HG03575 (cell line): ENCODE data around the gene POLE4.

Source experiments
- ATAC-seq: cut with Tn5 transposase; IDR thresholded peaks from one replicate; pipeline ENCODE4 v1.9.1; 2021; ENCODE audit not compliant: unreplicated experiment, insufficient number of reproducible peaks, low FRiP score; ENCODE audit errors: extremely low read depth

POLE4 gene

DNA sequence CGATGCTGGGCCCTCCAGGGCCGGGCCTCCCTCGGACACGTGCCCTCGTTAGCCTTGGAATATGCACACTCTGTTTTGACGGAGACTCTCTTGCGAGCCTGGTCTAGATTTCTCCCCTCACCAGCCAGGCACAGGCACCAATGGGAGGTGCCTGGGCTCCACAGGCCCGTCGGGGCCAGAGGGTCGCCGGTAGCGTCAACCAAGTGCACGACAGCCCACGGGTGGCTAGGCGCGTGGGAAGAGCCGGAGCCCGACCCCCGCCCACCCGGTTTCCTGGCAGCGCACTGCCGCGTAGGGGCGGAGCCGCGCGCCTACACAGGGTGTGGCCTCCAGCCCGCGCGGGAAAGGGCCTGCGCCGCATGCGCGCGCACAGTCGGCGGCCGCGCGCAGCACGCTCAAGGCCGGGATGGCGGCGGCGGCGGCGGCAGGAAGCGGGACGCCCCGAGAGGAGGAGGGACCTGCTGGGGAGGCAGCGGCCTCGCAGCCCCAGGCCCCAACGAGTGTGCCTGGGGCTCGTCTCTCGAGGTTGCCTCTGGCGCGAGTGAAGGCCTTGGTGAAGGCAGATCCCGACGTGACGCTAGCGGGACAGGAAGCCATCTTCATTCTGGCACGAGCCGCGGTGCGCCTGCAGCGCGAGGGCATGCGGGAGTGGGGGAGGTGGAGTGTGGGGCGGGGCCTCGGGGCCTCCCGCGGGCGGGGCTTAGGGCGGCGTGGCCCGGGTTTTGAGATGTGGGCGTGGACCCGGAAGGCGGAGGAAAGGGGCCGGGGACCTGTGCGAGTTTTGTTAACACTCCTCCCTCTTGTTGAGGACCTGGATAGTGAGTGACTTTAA is at the start of gene POLE4:
TSS of gene POLE4 (plus strand) at position 370 of the 832 bp plus-strand sequence. CDS start at position 407, 37 bp downstream.
- ATAC-seq: peak; percentile 65

DNA sequence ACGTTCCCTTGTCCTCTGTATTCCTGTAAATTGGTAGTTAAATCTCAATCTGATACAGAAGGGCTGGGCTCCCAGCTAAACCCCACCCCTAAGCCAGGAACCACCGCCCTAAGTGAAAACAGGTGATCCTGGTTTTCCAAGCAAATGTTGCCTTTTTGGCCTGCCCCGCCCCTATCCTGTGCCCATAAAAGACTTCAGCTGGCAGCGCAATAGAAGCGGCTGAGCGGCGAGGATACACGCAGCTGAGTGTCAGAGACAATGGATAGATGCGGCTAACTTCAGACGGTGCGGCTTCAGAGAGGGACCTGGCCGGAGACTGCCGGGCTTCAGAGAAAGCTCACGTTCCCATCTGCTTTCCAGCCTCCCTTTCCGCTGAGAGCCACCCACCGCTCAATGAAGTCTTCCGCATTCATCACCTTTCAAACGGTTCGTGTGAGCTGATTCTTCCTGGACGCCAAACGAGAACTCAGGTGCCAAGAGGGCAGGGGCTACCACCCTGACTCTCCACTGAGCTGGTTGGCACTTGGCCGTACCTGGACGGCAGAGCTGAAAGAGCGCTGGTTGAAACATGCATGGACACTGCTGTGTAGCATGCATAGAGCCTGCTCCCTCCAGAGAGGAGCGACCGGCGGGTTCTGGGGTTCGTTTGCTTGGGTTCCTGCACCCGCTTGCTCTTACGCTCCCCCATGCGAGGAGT is 49.5 kb upstream of the POLE4 start:
- ATAC-seq: no peak

DNA sequence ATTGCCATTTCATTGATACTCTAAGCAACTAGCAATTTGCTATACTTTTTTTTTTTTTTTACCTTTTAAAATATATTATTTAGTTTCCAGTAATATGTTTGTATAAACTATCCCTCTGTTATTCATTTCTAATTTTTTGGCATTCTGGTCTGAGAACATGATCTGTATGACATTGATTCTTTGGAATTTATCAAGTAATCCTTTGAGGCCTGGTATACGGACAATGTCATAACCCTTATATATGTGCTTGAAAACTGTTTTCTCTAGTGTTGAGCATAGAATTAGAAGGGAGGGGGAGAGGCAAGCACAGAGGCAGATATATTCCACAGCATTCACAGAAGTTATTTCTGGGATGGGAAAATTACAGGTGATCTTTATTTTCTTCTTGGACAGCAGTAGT is 48.2 kb upstream of the POLE4 start:
- ATAC-seq: no peak

DNA sequence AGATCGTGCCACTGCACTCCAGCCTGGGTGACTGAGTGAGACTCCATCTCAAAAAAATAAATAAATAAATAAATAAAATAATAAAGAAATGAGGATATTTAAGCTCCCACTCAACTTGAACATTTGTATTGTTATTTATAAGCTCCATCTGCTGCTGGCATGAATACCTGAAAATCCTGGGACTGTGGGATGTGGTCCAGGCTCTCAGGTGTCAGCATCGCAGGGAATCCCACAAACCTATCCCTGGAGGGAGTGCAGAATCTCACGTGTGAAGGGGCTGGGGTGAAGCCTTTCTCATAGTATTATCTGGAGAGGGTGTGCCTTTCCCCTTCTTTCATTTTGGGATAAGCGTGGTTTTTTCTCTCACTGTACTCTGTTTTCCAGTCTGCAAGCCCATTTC is 47.4 kb upstream of the POLE4 start:
- no peak for ATAC-seq

- no peak for ATAC-seq
Observed at GRCh38 chr2:74915743-74916142, 42.7 kb upstream of the POLE4 start.

DNA sequence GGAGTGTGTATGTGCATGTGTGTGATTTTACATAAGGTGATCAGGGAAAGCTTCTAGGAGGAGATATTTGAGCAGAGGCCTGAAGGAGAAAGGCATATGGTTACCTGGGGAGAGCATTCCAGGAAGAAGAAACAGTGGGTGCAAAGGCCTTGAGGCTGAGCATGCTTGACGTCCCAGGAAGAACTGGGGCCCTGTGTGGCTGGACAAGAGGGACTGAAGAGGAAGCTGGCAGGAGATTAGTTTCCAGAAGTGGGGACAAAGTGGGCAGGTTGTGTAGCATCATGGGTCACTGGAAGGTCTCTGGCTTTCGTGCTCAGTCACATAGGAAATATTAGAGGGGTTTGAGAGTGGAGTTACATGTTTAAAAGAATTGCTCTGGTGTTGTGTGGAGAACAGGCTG is 42.0 kb upstream of the POLE4 start:
- no peak for ATAC-seq

- ATAC-seq: no peak
Observed at GRCh38 chr2:74917702-74918619, 40.5 kb upstream of the POLE4 start.

GRCh38 chr2:74919827-74920226 is 38.6 kb upstream of the POLE4 start:
- ATAC-seq: no peak

- no peak for ATAC-seq
Observed at GRCh38 chr2:74921236-74921736, 37.2 kb upstream of the POLE4 start.

DNA sequence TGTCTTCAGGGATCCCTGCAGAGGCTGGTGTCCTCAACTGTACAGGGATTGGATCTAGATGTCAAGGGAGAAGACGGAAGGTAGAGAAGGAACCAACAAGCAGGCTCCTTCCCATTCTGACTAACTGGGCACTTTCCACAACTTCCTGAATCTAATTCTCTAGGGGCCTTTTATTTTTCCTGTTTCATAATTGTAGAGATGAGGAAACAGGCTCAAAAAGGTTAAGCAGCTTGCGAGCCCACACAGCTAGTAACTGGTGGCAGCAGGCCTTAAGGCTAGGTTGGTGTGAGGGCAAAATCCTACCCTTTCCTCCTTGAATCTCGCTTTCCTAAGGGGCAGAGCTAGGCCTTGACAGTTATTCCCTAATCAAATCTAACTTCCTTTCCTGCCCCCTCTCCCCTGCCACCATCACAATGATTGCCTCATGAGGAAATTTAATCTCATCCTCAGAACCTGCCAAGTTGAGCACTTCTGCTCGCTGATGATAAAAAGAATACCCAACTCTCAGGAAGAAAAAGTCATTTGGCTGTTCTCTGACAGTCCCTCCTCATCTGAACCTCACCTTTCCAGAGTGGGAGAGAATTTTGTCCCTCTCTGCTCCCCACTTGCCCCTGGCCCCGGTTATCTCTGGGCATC is 35.7 kb upstream of the POLE4 start:
- no peak for ATAC-seq

- no peak for ATAC-seq
Observed at GRCh38 chr2:74924463-74925265, 33.8 kb upstream of the POLE4 start.

DNA sequence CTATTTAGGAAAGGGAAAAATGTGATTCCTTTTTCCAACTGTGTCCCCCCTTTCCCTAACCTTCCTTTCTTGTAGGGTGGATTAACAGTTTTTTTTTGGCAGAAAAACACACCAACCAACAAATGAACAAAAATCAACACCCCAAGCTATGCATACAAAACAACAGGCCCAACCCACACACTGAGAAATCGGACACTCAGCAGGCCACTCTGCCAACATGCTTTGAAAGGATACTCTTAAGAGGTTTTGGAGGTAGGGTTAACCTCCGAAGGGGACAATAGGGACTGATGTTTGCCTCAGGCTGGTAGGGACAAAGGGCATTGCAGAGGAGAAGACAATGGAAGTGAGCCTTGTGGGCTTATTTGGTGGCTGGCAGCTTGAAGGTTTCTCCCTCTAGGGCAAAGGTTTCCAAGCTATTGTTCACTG is 33.1 kb upstream of the POLE4 start:
- no peak for ATAC-seq

GRCh38 chr2:74927621-74928020 is 30.8 kb upstream of the POLE4 start:
- ATAC-seq: no peak

GRCh38 chr2:74930811-74931486 is 27.5 kb upstream of the POLE4 start:
- no peak for ATAC-seq

DNA sequence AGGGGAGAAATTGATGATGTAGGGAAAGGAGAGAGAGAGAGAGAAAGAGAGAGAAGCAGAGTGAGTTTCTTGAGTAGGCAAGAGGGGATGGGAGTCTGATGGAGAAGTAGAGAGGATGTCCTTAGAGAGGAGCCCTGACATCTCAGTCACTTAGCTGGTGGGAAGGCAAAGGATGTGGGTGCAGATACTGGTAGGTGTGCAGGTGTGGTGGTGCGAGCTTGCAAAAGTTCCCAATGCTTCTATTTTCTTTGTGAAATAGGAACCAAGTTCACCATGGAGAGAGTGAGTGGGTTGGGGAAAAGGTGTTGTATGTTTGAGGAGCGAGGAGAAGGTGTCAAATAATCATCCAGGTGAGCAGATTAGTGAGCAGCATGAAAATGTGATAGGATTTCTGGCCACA is 26.5 kb upstream of the POLE4 start:
- ATAC-seq: no peak

DNA sequence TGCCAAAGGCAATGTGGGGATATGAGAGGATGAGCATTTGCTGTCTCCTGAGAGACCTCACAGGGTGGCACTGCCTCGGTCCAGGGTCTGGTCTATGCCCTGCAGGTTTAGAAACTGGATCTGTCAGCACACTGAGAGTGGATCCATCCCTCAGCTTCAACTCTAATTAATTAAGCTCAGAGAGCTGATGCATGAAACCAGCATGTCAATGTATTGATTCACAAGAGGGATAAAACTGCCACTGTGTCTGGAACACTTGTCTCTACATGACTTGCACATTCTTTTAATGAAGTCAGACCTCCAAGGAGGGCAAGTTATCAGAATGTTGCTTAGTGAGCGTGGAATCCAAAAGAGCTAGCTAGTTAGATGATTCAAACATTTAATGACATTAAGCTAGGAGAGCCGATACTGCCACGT is 22.5 kb upstream of the POLE4 start:
- ATAC-seq: no peak

DNA sequence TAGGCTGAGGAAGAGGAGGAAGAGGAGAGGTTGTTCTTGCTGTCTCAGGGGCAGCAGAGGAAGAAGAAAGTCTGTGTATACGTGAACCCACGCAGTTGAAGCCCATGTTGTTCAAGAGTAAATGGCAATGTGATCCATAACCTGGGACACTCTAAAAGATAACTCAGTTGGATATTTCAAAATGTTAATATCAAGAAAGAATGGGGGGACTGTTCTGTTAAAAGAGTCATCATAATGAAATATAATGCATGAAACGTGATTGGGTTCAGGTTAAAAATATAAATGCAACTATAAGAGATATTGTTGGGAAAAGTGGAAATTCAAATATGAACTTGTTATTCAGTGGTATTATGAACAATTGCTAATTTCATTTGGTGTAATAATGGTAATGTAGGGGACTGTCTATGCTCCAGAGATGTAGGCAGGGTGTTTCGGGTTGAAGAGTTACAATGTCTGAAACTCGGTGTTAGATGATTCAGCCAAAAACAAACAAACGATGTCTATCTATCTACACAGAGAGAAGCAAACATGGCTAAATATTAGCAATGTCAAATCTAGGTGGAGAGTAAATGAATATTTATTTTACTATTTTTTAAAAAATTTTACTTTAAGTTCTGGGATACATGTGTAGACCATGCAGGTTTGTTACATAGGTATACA is 21.1 kb upstream of the POLE4 start:
- ATAC-seq: no peak
